BLaER1 (cell line): Measurements from ENCODE around the gene FEM1C.

ENCODE experiments used
- H3K27ac ChIP-seq: shearing (Covaris generic); formaldehyde crosslinking; 2 replicates; pipeline ENCODE4 v1.8.1; 2022
- H3K27me3 ChIP-seq: shearing (Covaris generic); formaldehyde crosslinking; 2 replicates; pipeline ENCODE4 v1.8.1; 2022
- H3K36me3 ChIP-seq: shearing (Covaris generic); formaldehyde crosslinking; 2 replicates; pipeline ENCODE4 v1.8.1; 2022
- H3K4me1 ChIP-seq: shearing (Covaris generic); formaldehyde crosslinking; 2 replicates; pipeline ENCODE4 v1.8.1; 2022
- H3K4me2 ChIP-seq: shearing (Covaris generic); formaldehyde crosslinking; 2 replicates; pipeline ENCODE4 v1.8.1; 2022
- H3K4me3 ChIP-seq: shearing (Covaris generic); formaldehyde crosslinking; 2 replicates; pipeline ENCODE4 v1.8.1; 2022
- H3K9ac ChIP-seq: shearing (Covaris generic); formaldehyde crosslinking; 2 replicates; pipeline ENCODE4 v1.8.1; 2022
- H3K9me3 ChIP-seq: shearing (Covaris generic); formaldehyde crosslinking; 2 replicates; pipeline ENCODE4 v1.8.1; 2022
- H4K20me1 ChIP-seq: shearing (Covaris generic); formaldehyde crosslinking; 2 replicates; pipeline ENCODE4 v1.8.1; 2022
- Cebpa-rat ChIP-seq: shearing (Covaris generic); IDR thresholded peaks from 2 replicates; pipeline ENCODE4 v1.8.1; 2022

The FEM1C gene

DNA sequence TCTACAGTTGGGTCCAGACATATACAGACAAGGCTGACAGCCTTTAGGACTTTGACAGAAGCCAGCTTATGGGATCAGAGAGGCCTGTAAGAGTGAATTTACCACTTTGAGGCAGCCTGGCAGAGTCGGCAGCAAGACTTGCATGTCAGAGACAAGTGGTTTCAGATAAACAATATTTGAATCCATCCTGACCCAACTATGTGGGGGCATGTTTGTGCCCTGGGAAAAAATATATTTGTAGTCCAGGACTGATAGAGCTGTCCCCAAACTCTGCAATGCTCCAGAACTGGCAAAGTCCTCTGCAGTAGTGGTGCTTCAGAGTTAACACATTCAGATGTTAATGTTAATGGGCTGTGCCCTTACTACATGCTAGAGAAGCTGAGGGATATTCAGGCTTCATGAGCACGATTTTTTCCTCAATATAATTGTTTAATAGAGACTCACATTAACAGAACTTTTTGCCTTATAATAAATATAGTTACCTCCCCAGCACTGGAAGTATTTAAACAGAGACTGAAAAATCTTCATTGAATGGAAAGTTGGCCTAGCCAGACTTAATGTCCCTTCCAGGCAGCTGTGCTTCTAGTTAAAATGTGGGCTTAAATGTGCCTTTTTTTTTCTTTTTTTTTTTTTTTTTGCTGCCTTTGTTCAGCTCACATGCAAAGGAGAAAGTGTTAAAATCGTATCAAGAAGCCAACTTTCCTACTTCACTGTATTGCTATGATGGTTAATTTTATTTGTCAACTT is 42.9 kb downstream of the FEM1C start:
- H3K4me2 ChIP-seq, result no peak overlapping the region
- TF ChIP-seq Cebpa-rat, result no peak
- H3K9ac ChIP-seq, result no peak overlapping the region

DNA sequence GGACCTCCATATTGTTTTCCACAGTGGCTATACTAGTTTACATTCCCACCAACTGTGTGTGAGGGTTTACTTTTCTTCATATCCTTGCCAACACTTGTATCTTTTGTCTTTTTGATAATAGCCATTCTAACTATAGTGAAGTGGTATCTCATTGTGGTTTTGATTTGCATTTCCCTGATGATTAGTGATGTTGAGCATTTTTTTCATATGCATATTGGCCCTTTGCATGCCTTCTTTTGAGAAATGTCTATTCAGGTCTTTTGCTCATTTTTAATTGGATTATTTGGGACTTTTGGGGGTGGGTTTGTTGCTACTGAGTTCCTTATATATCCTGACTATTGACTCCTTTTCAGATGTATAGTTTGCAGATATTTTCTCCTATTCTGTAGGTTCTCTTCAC is 44.4 kb downstream of the FEM1C start:
- no peak overlapping the region for H3K9ac ChIP-seq
- H3K4me2 ChIP-seq, result no peak overlapping the region
- H4K20me1 ChIP-seq, result no peaks in the 10 kb centered on the region
- no peaks in the 10 kb centered on the region for H3K27me3 ChIP-seq
- TF ChIP-seq Cebpa-rat, result no peak
- no peaks in the 10 kb centered on the region for H3K4me1 ChIP-seq
- no peaks in the 10 kb centered on the region for H3K36me3 ChIP-seq
- H3K4me3 ChIP-seq, result no peak overlapping the region
- H3K27ac ChIP-seq, result no peak overlapping the region
- no peaks in the 10 kb centered on the region; the same call in 1 of the 2 replicates for H3K9me3 ChIP-seq

More for the DNA sequence above, 42.9 kb downstream of the FEM1C start:
- no peak overlapping the region for H3K27ac ChIP-seq
- no peaks in the 10 kb centered on the region; the same call in 1 of the 2 replicates for H3K9me3 ChIP-seq
- no peak overlapping the region for H3K4me3 ChIP-seq
- no peaks in the 10 kb centered on the region for H3K4me1 ChIP-seq
- H3K36me3 ChIP-seq, result no peaks in the 10 kb centered on the region
- no peaks in the 10 kb centered on the region for H3K27me3 ChIP-seq
- no peaks in the 10 kb centered on the region for H4K20me1 ChIP-seq

DNA sequence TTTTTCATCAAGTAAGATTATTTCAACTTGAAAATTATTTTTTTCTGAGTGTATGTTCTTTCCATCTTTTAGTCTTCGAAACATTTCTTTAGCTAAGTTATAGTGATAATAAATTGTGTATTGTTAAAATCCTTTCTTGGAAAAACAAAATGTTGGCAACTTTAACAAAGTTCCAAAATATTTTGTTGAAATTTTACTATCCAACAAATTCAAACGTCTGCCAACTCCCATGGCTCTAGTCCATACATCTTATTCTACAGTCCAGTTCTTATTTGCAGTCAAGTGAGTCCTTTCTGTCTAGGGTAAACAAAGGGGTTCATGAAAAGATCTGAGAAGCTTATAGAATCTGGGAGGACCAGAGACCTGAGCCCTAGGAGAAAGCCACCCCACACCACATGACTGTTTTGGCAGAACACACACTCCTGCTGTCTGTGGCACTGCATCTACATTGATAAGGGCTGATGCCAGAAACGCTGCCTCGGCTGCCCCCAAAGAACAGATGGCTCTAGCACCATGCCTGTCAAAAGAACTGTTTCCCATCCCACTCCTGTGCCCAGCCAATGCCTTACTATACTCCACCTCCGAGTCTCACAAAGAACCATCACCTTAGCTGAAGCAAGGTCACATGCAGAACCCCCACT is 47.5 kb downstream of the FEM1C start:
- Histone ChIP-seq H3K27me3 (no peaks in the 10 kb centered on the region), H3K36me3 (no peaks in the 10 kb centered on the region), H3K4me1 (no peaks in the 10 kb centered on the region), H3K9me3 (no peaks in the 10 kb centered on the region), H3K4me3 (no peak overlapping the region), H3K27ac (no peak overlapping the region), H4K20me1 (no peaks in the 10 kb centered on the region), H3K4me2 (no peak overlapping the region), H3K9ac (no peak overlapping the region)
- no peak for TF ChIP-seq Cebpa-rat

DNA sequence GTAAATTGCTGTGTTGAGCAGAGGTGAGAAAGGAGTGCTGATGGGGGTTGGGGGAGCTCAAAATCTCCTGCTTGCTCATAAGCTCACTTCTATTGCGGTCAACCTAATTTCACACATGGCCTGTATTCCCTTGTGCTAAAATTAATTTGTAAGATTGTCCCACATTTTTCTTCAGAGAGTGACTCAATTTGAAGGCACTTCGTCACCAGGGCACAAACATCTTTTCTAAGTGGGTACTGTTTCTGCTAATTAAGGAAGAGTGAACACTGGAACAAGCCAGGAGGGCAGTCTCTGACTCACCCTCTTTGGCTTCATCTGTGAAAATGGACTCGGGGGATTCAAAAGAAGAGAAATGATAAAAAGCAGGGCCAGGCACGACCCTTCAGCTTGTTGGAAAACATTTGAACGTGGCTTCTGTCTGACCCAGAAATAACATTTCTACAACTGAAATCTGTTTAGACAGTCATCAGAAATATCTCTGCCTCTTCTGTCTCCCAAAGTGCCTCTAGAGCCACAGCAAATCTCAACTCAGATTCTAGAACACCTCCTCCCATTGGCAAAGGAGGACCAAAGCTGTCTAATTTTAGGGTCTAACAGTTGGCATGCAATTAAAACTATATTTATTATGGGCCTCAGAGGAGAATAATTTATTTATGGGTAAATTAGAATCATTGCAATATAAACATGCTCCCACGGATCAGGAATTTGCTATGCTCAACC is 49.8 kb downstream of the FEM1C start:
- Histone ChIP-seq H3K4me3 (no peak overlapping the region), H4K20me1 (no peaks in the 10 kb centered on the region), H3K27ac (no peak overlapping the region), H3K36me3 (no peaks in the 10 kb centered on the region), H3K9me3 (no peaks in the 10 kb centered on the region), H3K27me3 (no peaks in the 10 kb centered on the region), H3K4me1 (no peaks in the 10 kb centered on the region), H3K9ac (no peak overlapping the region), H3K4me2 (no peak overlapping the region)
- no peak for TF ChIP-seq Cebpa-rat

DNA sequence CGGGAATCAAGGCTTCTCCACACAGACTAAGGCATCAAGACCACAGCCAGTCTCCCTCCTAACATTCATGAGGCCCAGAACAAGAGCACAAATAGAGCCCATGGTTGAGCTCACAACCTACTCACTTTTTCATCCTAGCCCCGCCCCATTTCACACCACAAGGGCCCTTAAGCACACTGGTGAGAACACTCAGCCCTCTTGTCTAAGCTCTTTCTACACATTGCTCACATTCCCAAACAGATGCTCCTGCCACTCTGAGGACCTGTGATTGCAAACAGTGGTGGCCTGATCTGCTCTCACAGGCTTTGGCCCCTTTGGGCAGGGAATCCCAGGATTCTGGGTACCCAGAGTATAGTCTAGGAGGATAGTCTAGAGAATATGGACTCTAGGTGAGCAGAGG is 54.0 kb downstream of the FEM1C start:
- no peaks in the 10 kb centered on the region for H3K36me3 ChIP-seq
- TF ChIP-seq Cebpa-rat, result no peak
- no peak overlapping the region for H3K27ac ChIP-seq
- no peak overlapping the region for H3K4me3 ChIP-seq
- H3K27me3 ChIP-seq, result no peaks in the 10 kb centered on the region
- no peaks in the 10 kb centered on the region for H3K9me3 ChIP-seq
- H3K9ac ChIP-seq, result no peak overlapping the region
- H3K4me2 ChIP-seq, result no peak overlapping the region
- H3K4me1 ChIP-seq, result no peaks in the 10 kb centered on the region
- no peaks in the 10 kb centered on the region for H4K20me1 ChIP-seq

DNA sequence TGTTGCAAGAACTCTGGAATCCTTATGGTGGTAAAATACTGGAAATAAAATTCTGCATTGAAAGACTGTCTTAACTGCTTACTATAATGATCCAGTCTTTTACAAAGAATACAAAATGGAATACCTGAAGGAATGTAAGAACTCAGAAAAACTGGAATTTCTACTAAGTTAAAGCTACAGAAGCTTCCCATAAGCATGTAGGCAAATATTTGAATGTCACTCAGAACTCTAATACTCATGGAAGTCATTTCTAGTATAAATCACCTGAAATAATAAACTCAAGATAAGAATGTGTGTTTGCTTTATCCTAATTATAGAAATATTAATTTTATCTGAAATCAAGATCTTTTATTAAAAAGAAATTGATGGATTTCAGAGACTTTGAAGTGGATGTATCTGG is 54.8 kb downstream of the FEM1C start:
- no peak overlapping the region for H3K27ac ChIP-seq

DNA sequence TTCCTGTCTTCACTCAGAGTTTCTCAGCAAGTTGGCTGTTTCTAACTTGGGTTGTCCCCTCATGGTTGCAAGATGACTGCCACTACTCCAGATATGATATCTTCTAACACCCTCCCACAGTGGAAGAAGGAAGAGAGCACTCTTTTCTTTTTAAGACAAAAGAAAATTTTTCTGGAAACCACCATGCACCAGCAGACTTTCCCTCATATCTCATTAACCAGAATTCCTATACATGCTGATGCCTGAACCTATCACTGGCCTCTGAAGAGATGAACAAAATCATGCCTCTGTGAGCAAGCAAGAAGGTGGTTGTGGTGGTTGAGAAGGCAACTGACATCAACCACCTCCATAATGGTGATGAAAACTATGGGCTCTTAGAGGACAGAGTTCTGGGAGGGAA is 56.8 kb downstream of the FEM1C start:
- H3K27me3 ChIP-seq, result no peaks in the 10 kb centered on the region
- H3K4me1 ChIP-seq, result no peaks in the 10 kb centered on the region
- no peaks in the 10 kb centered on the region for H3K9me3 ChIP-seq
- no peak overlapping the region for H3K4me3 ChIP-seq
- TF ChIP-seq Cebpa-rat, result no peak
- no peaks in the 10 kb centered on the region for H4K20me1 ChIP-seq
- H3K36me3 ChIP-seq, result no peaks in the 10 kb centered on the region
- H3K4me2 ChIP-seq, result no peak overlapping the region
- no peak overlapping the region for H3K9ac ChIP-seq
- no peak overlapping the region for H3K27ac ChIP-seq

More for the DNA sequence above, 54.8 kb downstream of the FEM1C start:
- Histone ChIP-seq H4K20me1 (no peaks in the 10 kb centered on the region), H3K9ac (no peak overlapping the region), H3K9me3 (no peaks in the 10 kb centered on the region), H3K36me3 (no peaks in the 10 kb centered on the region), H3K4me3 (no peak overlapping the region), H3K4me1 (no peaks in the 10 kb centered on the region), H3K4me2 (no peak overlapping the region), H3K27me3 (no peaks in the 10 kb centered on the region)
- no peak for TF ChIP-seq Cebpa-rat

DNA sequence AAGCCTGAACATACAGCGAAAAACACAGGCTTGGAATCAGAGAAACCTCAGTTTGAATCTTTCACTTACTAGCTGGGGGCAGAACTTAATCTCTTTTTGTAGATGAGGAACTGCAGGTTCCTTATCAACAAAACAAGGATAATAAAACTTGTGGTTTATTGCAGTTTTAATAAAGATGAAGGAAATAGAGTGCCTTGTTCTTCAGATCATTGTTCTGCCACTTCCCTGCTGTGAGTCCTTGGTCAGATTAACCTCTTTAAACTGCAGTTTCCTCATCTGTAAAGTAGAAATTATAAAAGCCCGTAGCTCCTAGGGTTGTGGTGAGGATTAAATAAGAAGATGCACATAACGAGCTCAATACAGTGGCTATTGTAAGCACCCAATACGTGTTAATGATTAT is 57.4 kb downstream of the FEM1C start:
- TF ChIP-seq Cebpa-rat, result no peak
- H3K27ac ChIP-seq, result no peak overlapping the region
- H3K36me3 ChIP-seq, result no peaks in the 10 kb centered on the region
- no peak overlapping the region for H3K4me2 ChIP-seq
- no peaks in the 10 kb centered on the region for H4K20me1 ChIP-seq
- H3K9me3 ChIP-seq, result no peaks in the 10 kb centered on the region
- H3K4me3 ChIP-seq, result no peak overlapping the region
- H3K9ac ChIP-seq, result no peak overlapping the region
- no peaks in the 10 kb centered on the region for H3K27me3 ChIP-seq
- no peaks in the 10 kb centered on the region for H3K4me1 ChIP-seq

DNA sequence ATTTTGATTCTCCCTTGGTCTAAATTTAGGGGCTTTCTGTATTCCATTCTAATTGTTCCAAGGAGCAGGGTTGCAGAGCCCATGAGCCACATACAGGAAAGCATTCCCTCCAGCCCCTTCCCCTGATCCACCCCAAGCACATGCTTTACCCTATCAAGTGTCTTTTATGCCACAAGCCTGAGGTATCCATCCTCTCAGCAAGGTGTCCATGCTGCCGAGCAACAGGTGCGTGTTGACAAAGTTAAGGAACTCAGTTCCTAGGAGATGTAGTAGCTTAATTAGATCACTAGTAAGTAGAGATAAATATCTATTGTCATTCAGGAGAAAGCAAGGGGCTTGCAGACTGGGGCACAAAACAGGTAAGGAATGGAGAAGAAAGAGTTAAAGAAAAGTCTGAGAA is 57.8 kb downstream of the FEM1C start:
- Histone ChIP-seq H3K9me3 (no peaks in the 10 kb centered on the region), H3K4me2 (no peak overlapping the region), H4K20me1 (no peaks in the 10 kb centered on the region), H3K4me3 (no peak overlapping the region), H3K4me1 (no peaks in the 10 kb centered on the region), H3K27ac (no peak overlapping the region), H3K27me3 (no peaks in the 10 kb centered on the region), H3K36me3 (no peaks in the 10 kb centered on the region), H3K9ac (no peak overlapping the region)
- TF ChIP-seq Cebpa-rat, result no peak

DNA sequence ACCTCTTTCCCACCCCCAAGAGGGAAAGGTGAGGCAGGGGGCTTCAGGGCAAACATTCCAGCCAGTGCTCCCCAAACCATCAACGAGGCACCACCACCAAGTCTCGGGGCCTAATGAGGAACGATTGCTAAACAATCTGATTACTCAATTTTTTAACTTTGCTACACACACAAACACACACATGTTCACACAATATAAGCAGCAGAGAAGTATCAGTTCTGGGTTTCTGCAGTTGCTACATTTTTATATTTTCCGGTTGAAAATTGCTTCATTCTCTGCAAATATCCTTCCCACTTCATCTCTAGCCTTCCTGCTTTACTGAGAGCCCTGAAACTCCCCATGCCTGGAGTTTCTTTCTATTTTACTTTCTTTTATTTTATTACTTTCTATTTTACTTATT is 60.2 kb downstream of the FEM1C start:
- Histone ChIP-seq H3K4me2 (no peak overlapping the region), H4K20me1 (no peaks in the 10 kb centered on the region), H3K4me1 (no peaks in the 10 kb centered on the region), H3K9me3 (no peaks in the 10 kb centered on the region), H3K36me3 (no peaks in the 10 kb centered on the region), H3K27ac (no peak overlapping the region), H3K27me3 (no peaks in the 10 kb centered on the region), H3K4me3 (no peak overlapping the region), H3K9ac (no peak overlapping the region)
- TF ChIP-seq Cebpa-rat, result no peak
